Measurements from ENCODE around the gene DSCAML1. TPM values are rescaled to one million over a fixed set of nuclear protein-coding genes. Genes with fewer than 3 reads are reported as not detected.
A peak's percentile ranks its signal among the peaks of the same experiment; 100 is the strongest.

DSCAML1 gene
- total and polyA plus RNA-seq, 7 experiments from 2014 or later, result 0.17 to 1.3 (median 0.60) TPM; not detected in 2

GRCh38 chr11:117816846-117817367, 19.9 kb upstream of the DSCAML1 start:
- ChIA-PET CTCF (interaction anchor here (0.5 to 7.5 kb wide), 11 partner anchors 11 to 1330 kb away, joined by 3 to 189 read pairs (median 8); no protein-coding TSS in a partner anchor), POLR2A (interaction anchor here (0.6 to 3.4 kb wide), 5 partner anchors 9 to 255 kb away, joined by 3 to 25 read pairs (median 4); no protein-coding TSS in a partner anchor)
- Histone ChIP-seq H3K9me3 (ENCODE audit: control insufficient read depth in 2 of 3, low read length in 3 of 3) (no peaks in the 10 kb centered on the region), H3K27ac (ENCODE audit: low read depth, low read length) (no peak overlapping the region), H3K4me1 (ENCODE audit: control insufficient read depth in 2 of 2, insufficient read depth in 2 of 2, low read length in 2 of 2) (peaks cover 39 to 50% of the 10 kb centered on the region in 2 donors), H3K27me3 (ENCODE audit: control insufficient read depth in 2 of 2, insufficient read depth in 2 of 2, low read length in 2 of 2) (no peaks in the 10 kb centered on the region), H3K4me3 (ENCODE audit: low read length) (no peak overlapping the region), H3K36me3 (ENCODE audit: control insufficient read depth in 2 of 3, insufficient read depth in 3 of 3, low read length in 3 of 3) (no peaks in the 10 kb centered on the region)
- no peak for ATAC-seq
- no peak for DNase-seq
- peak overlapping the region in 7 of 9 donors; percentile 62 to 93 (median 80) for H3K27ac Mint-ChIP-seq
- no peaks in the 10 kb centered on the region for H3K27me3 Mint-ChIP-seq
- H3K36me3 Mint-ChIP-seq, result peaks cover 0 to 2% (median 0%) of the 10 kb centered on the region in 5 donors
- intact Hi-C loops (cut with micrococcal nuclease), result loop anchor here (1.0 to 10.0 kb wide), 5 partner anchors 10 to 1565 kb away; partner anchors contain the start of genes PCSK7 (in 1 of the 2), RNF214 (in 1 of the 2) and USP2 (in 1 of the 2)
- peaks cover 31 to 58% (median 46%) of the 10 kb centered on the region in 7 donors for H3K4me1 Mint-ChIP-seq
- H3K4me3 Mint-ChIP-seq, result peak overlapping the region in 4 of 10 donors; percentile 37 to 83 (median 56)
- H3K9me3 Mint-ChIP-seq, result no peaks in the 10 kb centered on the region

DNA sequence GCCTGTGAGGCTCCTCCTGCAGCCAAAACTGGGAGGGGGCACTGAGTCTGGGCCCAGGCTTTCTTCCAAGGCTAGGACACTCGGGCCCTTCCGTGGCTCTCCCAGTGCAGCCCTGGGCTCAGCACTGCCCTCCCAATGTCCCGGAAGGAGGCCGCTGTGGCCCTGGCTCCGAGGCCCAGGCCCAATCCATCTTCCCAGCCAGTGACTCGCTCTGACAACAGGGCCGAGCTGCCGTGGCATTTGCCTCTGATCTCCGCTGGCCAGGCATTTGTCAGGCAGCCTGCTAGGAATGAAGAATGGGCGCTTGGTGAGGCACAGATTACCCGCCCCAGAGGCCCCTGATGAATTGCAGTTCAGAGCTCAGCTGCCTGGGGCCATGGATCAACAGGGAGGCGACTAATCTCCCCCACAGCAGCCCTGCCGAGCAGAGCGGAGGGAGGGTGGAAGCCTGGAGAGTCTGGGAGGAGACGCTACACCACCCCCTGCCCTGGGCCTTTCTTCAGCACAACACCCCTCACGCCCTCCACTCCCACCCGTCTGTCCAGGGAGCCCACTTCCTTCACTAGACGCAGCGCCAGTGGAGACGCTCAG, 19.2 kb upstream of the DSCAML1 start:
- Mint-ChIP-seq H3K27ac (peak overlapping the region; percentile 78 to 93 (median 84)), H3K4me3 (peak overlapping the region in 6 of 10 donors; percentile 24 to 79 (median 73)), H3K36me3 (peaks cover 0 to 2% (median 0%) of the 10 kb centered on the region in 5 donors), H3K27me3 (no peaks in the 10 kb centered on the region), H3K4me1 (peaks cover 29 to 56% (median 40%) of the 10 kb centered on the region in 7 donors), H3K9me3 (no peaks in the 10 kb centered on the region)
- Histone ChIP-seq H3K27ac (ENCODE audit: low read depth, low read length) (peak overlapping the region; percentile 60), H3K9me3 (ENCODE audit: control insufficient read depth in 2 of 3, low read length in 3 of 3) (no peaks in the 10 kb centered on the region), H3K36me3 (ENCODE audit: control insufficient read depth in 2 of 3, insufficient read depth in 3 of 3, low read length in 3 of 3) (no peaks in the 10 kb centered on the region), H3K4me1 (ENCODE audit: control insufficient read depth in 2 of 2, insufficient read depth in 2 of 2, low read length in 2 of 2) (peaks cover 39 to 43% of the 10 kb centered on the region in 2 donors), H3K27me3 (ENCODE audit: control insufficient read depth in 2 of 2, insufficient read depth in 2 of 2, low read length in 2 of 2) (no peaks in the 10 kb centered on the region), H3K4me3 (ENCODE audit: low read length) (no peak overlapping the region)
- intact Hi-C loops (cut with micrococcal nuclease), result loop anchor here (2.0 to 10.0 kb wide), 3 partner anchors 389 to 1566 kb away; partner anchors contain the start of gene USP2 (in 1 of the 2)
- POLR2A ChIA-PET, result interaction anchor here (1.3 to 3.4 kb wide), 5 partner anchors 9 to 236 kb away, joined by 4 to 25 read pairs (median 6); partner anchors contain the start of gene FXYD2
- CTCF ChIA-PET, result interaction anchor here (0.5 to 7.5 kb wide), 13 partner anchors 10 to 1331 kb away, joined by 3 to 189 read pairs (median 10); no protein-coding TSS in a partner anchor
- DNase-seq (no peak), ATAC-seq (no peak)

DNA sequence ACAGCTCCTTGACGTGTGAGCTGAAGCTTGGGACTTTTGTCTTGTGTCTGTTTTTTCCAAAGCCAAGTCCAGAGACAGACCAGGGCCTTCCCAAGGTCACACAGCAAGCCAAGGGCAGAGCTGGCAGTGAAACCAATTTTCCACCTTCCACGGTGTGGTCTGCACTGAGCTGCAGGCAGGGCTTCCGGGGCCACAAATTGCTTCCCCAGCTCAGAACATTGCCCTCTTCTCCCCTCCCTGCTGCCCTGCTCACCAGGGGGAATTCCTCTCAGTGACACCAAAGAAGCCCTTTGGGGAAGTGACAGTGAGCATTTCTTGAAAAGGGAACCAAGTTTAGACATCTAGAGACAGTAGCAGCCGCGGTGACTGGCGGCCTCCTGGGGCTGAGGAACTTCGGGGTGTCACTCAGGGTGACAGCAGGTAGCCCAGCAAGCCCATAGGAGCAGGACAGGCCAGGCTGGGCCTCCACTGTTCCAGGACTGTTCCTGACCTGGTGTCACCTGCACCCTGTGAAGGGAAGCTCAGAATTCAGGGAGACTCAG, 18.3 kb upstream of the DSCAML1 start:
- ChIA-PET CTCF (interaction anchor here (0.7 to 7.5 kb wide), 12 partner anchors 8 to 389 kb away, joined by 3 to 189 read pairs (median 4); no protein-coding TSS in a partner anchor), POLR2A (interaction anchor here (0.6 to 3.4 kb wide), 9 partner anchors 8 to 853 kb away, joined by 3 to 25 read pairs (median 5); partner anchors contain the start of gene FXYD2)
- Mint-ChIP-seq H3K27me3 (no peaks in the 10 kb centered on the region), H3K9me3 (no peaks in the 10 kb centered on the region), H3K4me3 (peak overlapping the region; percentile 52 to 82 (median 74)), H3K27ac (peak overlapping the region; percentile 78 to 93 (median 84)), H3K36me3 (peaks cover 0 to 2% (median 0%) of the 10 kb centered on the region in 5 donors), H3K4me1 (peaks cover 29 to 60% (median 40%) of the 10 kb centered on the region in 7 donors)
- H3K27me3 ChIP-seq (ENCODE audit: control insufficient read depth in 2 of 2, insufficient read depth in 2 of 2, low read length in 2 of 2), result no peaks in the 10 kb centered on the region
- DNase-seq, result peak; percentile 54 to 85 (median 70)
- H3K27ac ChIP-seq (ENCODE audit: low read depth, low read length), result peak overlapping the region; percentile 60
- no peaks in the 10 kb centered on the region for H3K9me3 ChIP-seq (ENCODE audit: control insufficient read depth in 2 of 3, low read length in 3 of 3)
- H3K4me1 ChIP-seq (ENCODE audit: control insufficient read depth in 2 of 2, insufficient read depth in 2 of 2, low read length in 2 of 2), result peaks cover 39 to 42% of the 10 kb centered on the region in 2 donors
- intact Hi-C loops (cut with micrococcal nuclease), result loop anchor here (1.0 to 10.0 kb wide), 6 partner anchors 14 to 1567 kb away; partner anchors contain the start of genes IL10RA (in 1 of the 2) and USP2 (in 1 of the 2)
- H3K4me3 ChIP-seq (ENCODE audit: low read length), result peak overlapping the region; percentile 49
- no peaks in the 10 kb centered on the region for H3K36me3 ChIP-seq (ENCODE audit: control insufficient read depth in 2 of 3, insufficient read depth in 3 of 3, low read length in 3 of 3)
- ATAC-seq, result peak; percentile 89

DNA sequence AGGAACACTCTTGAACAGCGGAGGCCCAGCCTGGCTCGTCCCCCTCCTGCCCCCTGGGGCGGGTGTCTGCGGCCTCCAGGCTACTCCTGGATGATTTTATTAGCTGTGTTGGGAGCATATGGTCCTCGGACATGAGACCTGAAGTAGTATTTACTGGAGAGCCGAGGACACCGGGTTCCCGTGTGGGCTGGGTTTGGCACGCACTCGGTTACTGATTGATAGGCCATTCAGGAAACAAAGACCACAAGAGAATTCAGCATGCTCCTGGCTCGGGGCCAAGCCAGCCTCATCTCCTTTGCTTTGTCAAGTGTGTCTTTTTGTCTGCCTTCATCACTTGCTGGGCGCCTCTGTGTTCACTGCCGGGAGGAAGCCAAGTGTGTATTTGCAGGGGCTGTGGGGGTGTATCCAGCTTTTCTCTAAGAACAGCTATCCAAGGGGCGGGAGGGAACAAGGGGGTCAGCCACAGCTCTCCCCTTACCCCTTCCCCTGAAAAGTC, 17.8 kb upstream of the DSCAML1 start:
- no peaks in the 10 kb centered on the region for H3K27me3 ChIP-seq (ENCODE audit: control insufficient read depth in 2 of 2, insufficient read depth in 2 of 2, low read length in 2 of 2)
- no peaks in the 10 kb centered on the region for H3K36me3 ChIP-seq (ENCODE audit: control insufficient read depth in 2 of 3, insufficient read depth in 3 of 3, low read length in 3 of 3)
- peak; percentile 60 to 85 (median 78) for DNase-seq
- ChIA-PET CTCF (interaction anchor here (0.8 to 7.5 kb wide), 10 partner anchors 9 to 389 kb away, joined by 3 to 189 read pairs (median 8); no protein-coding TSS in a partner anchor), POLR2A (interaction anchor here (0.9 to 3.4 kb wide), 8 partner anchors 7 to 240 kb away, joined by 3 to 25 read pairs (median 6); partner anchors contain the start of gene FXYD2)
- H3K4me1 Mint-ChIP-seq, result peaks cover 29 to 63% (median 43%) of the 10 kb centered on the region in 7 donors
- ATAC-seq, result peak; percentile 62
- H3K36me3 Mint-ChIP-seq, result peaks cover 0 to 2% (median 0%) of the 10 kb centered on the region in 5 donors
- H3K27ac Mint-ChIP-seq, result peak overlapping the region; percentile 78 to 93 (median 84)
- peak overlapping the region; percentile 52 to 82 (median 74) for H3K4me3 Mint-ChIP-seq
- peak overlapping the region; percentile 49 for H3K4me3 ChIP-seq (ENCODE audit: low read length)
- peaks cover 39 to 42% of the 10 kb centered on the region in 2 donors for H3K4me1 ChIP-seq (ENCODE audit: control insufficient read depth in 2 of 2, insufficient read depth in 2 of 2, low read length in 2 of 2)
- intact Hi-C loops (cut with micrococcal nuclease), result loop anchor here (1.0 to 10.0 kb wide), 6 partner anchors 14 to 1567 kb away; partner anchors contain the start of genes IL10RA (in 1 of the 2) and USP2 (in 1 of the 2)
- H3K9me3 Mint-ChIP-seq, result no peaks in the 10 kb centered on the region
- peaks cover 0 to under 1% (median 0%) of the 10 kb centered on the region in 5 donors for H3K27me3 Mint-ChIP-seq
- H3K9me3 ChIP-seq (ENCODE audit: control insufficient read depth in 2 of 3, low read length in 3 of 3), result no peaks in the 10 kb centered on the region
- H3K27ac ChIP-seq (ENCODE audit: low read depth, low read length), result peak overlapping the region; percentile 60

DNA sequence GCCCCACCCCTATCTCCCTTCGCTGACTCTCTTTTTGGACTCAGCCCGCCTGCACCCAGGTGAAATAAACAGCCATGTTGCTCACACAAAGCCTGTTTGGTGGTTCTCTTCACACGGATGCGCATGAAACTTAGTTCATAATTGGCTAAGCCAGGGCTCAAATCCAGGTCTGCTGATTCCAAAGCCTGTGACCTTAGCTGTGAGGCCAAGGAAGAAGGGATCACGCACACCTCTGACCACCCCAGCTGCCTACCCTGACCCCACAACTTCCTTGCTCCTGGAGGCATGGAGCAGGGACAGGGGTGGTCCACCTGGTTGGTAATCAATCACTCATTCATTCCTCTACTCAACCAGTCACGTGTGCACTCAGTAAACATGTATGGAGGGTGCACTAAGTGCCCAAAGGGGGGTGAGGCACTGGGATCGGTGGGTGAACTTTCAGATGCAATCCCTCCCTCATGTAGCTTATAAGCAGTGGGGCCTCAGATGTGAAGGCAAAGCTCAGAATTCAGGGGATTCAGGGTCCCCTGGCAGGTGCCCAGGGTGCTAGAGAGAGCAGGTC, 17.3 kb upstream of the DSCAML1 start:
- intact Hi-C loops (cut with micrococcal nuclease), result loop anchor here in 1 of 2 donors (2.0 to 10.0 kb wide), 4 partner anchors 137 to 959 kb away; partner anchors contain the start of gene IL10RA

More for the DNA sequence above, 17.3 kb upstream of the DSCAML1 start:
- Histone ChIP-seq H3K27me3 (ENCODE audit: control insufficient read depth in 2 of 2, insufficient read depth in 2 of 2, low read length in 2 of 2) (no peaks in the 10 kb centered on the region), H3K4me1 (ENCODE audit: control insufficient read depth in 2 of 2, insufficient read depth in 2 of 2, low read length in 2 of 2) (peaks cover 39 to 46% of the 10 kb centered on the region in 2 donors), H3K27ac (ENCODE audit: low read depth, low read length) (peak overlapping the region; percentile 60), H3K9me3 (ENCODE audit: control insufficient read depth in 2 of 3, low read length in 3 of 3) (no peaks in the 10 kb centered on the region), H3K36me3 (ENCODE audit: control insufficient read depth in 2 of 3, insufficient read depth in 3 of 3, low read length in 3 of 3) (no peaks in the 10 kb centered on the region), H3K4me3 (ENCODE audit: low read length) (peak overlapping the region; percentile 49)
- Mint-ChIP-seq H3K27ac (peak overlapping the region; percentile 8 to 93 (median 83)), H3K4me3 (peak overlapping the region in 9 of 10 donors; percentile 52 to 79 (median 73)), H3K36me3 (peaks cover 0 to 2% (median 0%) of the 10 kb centered on the region in 5 donors), H3K27me3 (peaks cover 0 to 3% (median 0%) of the 10 kb centered on the region in 5 donors), H3K4me1 (peaks cover 32 to 67% (median 46%) of the 10 kb centered on the region in 7 donors), H3K9me3 (no peaks in the 10 kb centered on the region)
- no peak for DNase-seq
- CTCF ChIA-PET, result interaction anchor here (0.8 to 4.9 kb wide), 9 partner anchors 10 to 388 kb away, joined by 3 to 55 read pairs (median 5); no protein-coding TSS in a partner anchor
- no peak for ATAC-seq
- POLR2A ChIA-PET, result interaction anchor here (1.0 to 2.2 kb wide), 5 partner anchors 10 to 240 kb away, joined by 3 to 6 read pairs (median 5); partner anchors contain the start of gene FXYD2
